CD4-positive, alpha-beta memory T cell (primary cell): ENCODE results near the gene FBXO36. TPM values are rescaled to one million over a fixed set of nuclear protein-coding genes. Genes with fewer than 3 reads are reported as not detected.

ENCODE experiments used
- CTCF ChIA-PET: fragments of 350-600 bp; sonication (Branson Sonifier 250); formaldehyde crosslinking; loops from one replicate; lab custom pipeline; 2021; ENCODE audit warnings: inconsistent platforms; ENCODE audit not compliant: partially characterized antibody; lab: Charles Lee
- POLR2A ChIA-PET: fragments of 350-600 bp; sonication (Branson Sonifier 250); formaldehyde crosslinking; loops from one replicate; lab custom pipeline; 2021; ENCODE audit not compliant: partially characterized antibody; lab: Charles Lee
- DNase-seq, 5 donors: peaks; one replicate each; pipeline versions ENCODE4 v3.0.0 to v3.0.0-alpha.2; 2020 to 2022; ENCODE audit warnings: mixed read lengths in 1 of 5
- H3K27ac ChIP-seq: one replicate; pipeline ENCODE4 v1.7.0; 2013; ENCODE audit warnings: low read depth, low read length
- H3K27me3 ChIP-seq: 2 replicates; pipeline ENCODE4 v1.7.0; 2013; ENCODE audit warnings: mild to moderate bottlenecking, low read length, moderate library complexity; ENCODE audit not compliant: insufficient read depth
- H3K36me3 ChIP-seq: 2 replicates; pipeline ENCODE4 v1.7.0; 2013; ENCODE audit warnings: mild to moderate bottlenecking, low read length, moderate library complexity; ENCODE audit not compliant: insufficient read depth
- H3K4me1 ChIP-seq: 2 replicates; pipeline ENCODE4 v1.7.0; 2013; ENCODE audit warnings: mild to moderate bottlenecking, low read length, moderate library complexity; ENCODE audit not compliant: insufficient read depth
- H3K4me3 ChIP-seq, 2 donors: one replicate each; pipeline ENCODE4 v1.7.0; 2013; ENCODE audit warnings: low read length in 2 of 2, mild to moderate bottlenecking in 1 of 2
- H3K9me3 ChIP-seq, 2 donors: one replicate each; pipeline ENCODE4 v1.7.0; 2013; ENCODE audit warnings: low read length in 2 of 2, control low read depth in 1 of 2; ENCODE audit not compliant: control insufficient read depth in 1 of 2
- H3K27ac Mint-ChIP-seq, 7 donors: one replicate each; pipeline ENCODE4 v1.8.0; 2020 to 2021; ENCODE audit warnings: mixed read lengths in 7 of 7, mild to moderate bottlenecking in 6 of 7, inconsistent platforms in 3 of 7, moderate library complexity in 3 of 7
- H3K27me3 Mint-ChIP-seq, 2 donors: one replicate each; pipeline ENCODE4 v1.8.0; 2020 to 2021; ENCODE audit warnings: mixed read lengths in 2 of 2
- H3K36me3 Mint-ChIP-seq, 2 donors: one replicate each; pipeline ENCODE4 v1.8.0; 2020 to 2021; ENCODE audit warnings: mixed read lengths in 2 of 2, inconsistent platforms in 1 of 2, mild to moderate bottlenecking in 1 of 2
- H3K4me1 Mint-ChIP-seq, 4 donors: one replicate each; pipeline ENCODE4 v1.8.0; 2020 to 2021; ENCODE audit warnings: mixed read lengths in 4 of 4, mild to moderate bottlenecking in 1 of 4
- H3K4me3 Mint-ChIP-seq, 8 donors: one replicate each; pipeline ENCODE4 v1.8.0; 2020 to 2021; ENCODE audit warnings: mixed read lengths in 8 of 8, mild to moderate bottlenecking in 7 of 8, moderate library complexity in 6 of 8, inconsistent platforms in 3 of 8
- H3K9me3 Mint-ChIP-seq, 8 donors: one replicate each; pipeline ENCODE4 v1.8.0; 2020 to 2021; ENCODE audit warnings: mixed read lengths in 8 of 8, mild to moderate bottlenecking in 5 of 8, inconsistent platforms in 3 of 8, moderate library complexity in 1 of 8
- intact Hi-C: fragments of 100-400 bp; cut with micrococcal nuclease; formaldehyde crosslinking; loops from one replicate; pipeline ENCODE4 v1.15.1; 2023
- polyA plus RNA-seq, 2 donors: library from polyadenylated mRNA; unstranded; fragments of 300-500 nt; fragmentation: Illumina TruSeq; gene quantifications; one replicate each; pipeline ENCODE4 v1.2.3, GENCODE V29; 2021
- total RNA-seq, 2 experiments: library from RNA; stranded (reverse); gene quantifications; one replicate each; pipeline ENCODE4 v1.2.3, GENCODE V29; 2021

The FBXO36 gene
- total and polyA plus RNA-seq, 4 experiments from 2014 or later, result 0.55 to 2.2 (median 0.66) TPM

- ChIA-PET CTCF (interaction anchor here (0.7 to 6.1 kb wide), 22 partner anchors 8 to 157 kb away, joined by 3 to 142 read pairs (median 5); partner anchors contain the start of genes FBXO36 and TRIP12), POLR2A (interaction anchor here (1.2 to 4.0 kb wide), 4 partner anchors 9 to 109 kb away, joined by 6 to 27 read pairs (median 10); partner anchors contain the start of genes FBXO36 and TRIP12)
- peaks cover 4% of the 10 kb centered on the region for H3K36me3 ChIP-seq
- Mint-ChIP-seq H3K27me3 (no peaks in the 10 kb centered on the region), H3K9me3 (no peaks in the 10 kb centered on the region), H3K27ac (peak overlapping the region in 6 of 7 donors; percentile 3 to 78 (median 28)), H3K36me3 (peaks cover 12 to 27% of the 10 kb centered on the region in 2 donors), H3K4me3 (peak overlapping the region in 3 of 8 donors; percentile 8 to 50 (median 42)), H3K4me1 (peaks cover 35 to 62% (median 46%) of the 10 kb centered on the region in 4 donors)
- intact Hi-C loops, result loop anchor here (1.0 kb wide), 2 partner anchors 10 to 109 kb away; no protein-coding TSS in a partner anchor
- DNase-seq, result no peak
- peaks cover 62% of the 10 kb centered on the region for H3K4me1 ChIP-seq
- no peak overlapping the region for H3K4me3 ChIP-seq
- H3K9me3 ChIP-seq, result no peaks in the 10 kb centered on the region
- H3K27ac ChIP-seq, result peak overlapping the region; percentile 2
- no peaks in the 10 kb centered on the region for H3K27me3 ChIP-seq
These were observed 12.0 kb upstream of the FBXO36 start for GRCh38 chr2:229910147-229910831.

GRCh38 chr2:229910832-229911412 lies 11.4 kb upstream of the FBXO36 start:
- Mint-ChIP-seq H3K4me1 (peaks cover 32 to 60% (median 43%) of the 10 kb centered on the region in 4 donors), H3K36me3 (peaks cover 8 to 22% of the 10 kb centered on the region in 2 donors), H3K9me3 (no peaks in the 10 kb centered on the region), H3K27me3 (no peaks in the 10 kb centered on the region), H3K4me3 (peak overlapping the region in 4 of 8 donors; percentile 17 to 43 (median 30)), H3K27ac (peak overlapping the region in 6 of 7 donors; percentile 28 to 78 (median 48))
- no peaks in the 10 kb centered on the region for H3K27me3 ChIP-seq
- CTCF ChIA-PET, result interaction anchor here (0.8 to 6.1 kb wide), 25 partner anchors 8 to 700 kb away, joined by 3 to 142 read pairs (median 5); partner anchors contain the start of genes FBXO36 and TRIP12
- H3K4me3 ChIP-seq, result no peak overlapping the region
- no peaks in the 10 kb centered on the region for H3K9me3 ChIP-seq
- H3K4me1 ChIP-seq, result peaks cover 65% of the 10 kb centered on the region
- peak overlapping the region; percentile 2 for H3K27ac ChIP-seq
- H3K36me3 ChIP-seq, result peaks cover 4% of the 10 kb centered on the region
- POLR2A ChIA-PET, result interaction anchor here (1.2 to 4.0 kb wide), 4 partner anchors 8 to 110 kb away, joined by 6 to 27 read pairs (median 10); partner anchors contain the start of genes FBXO36 and TRIP12
- intact Hi-C loops, result loop anchor here (1.0 kb wide), 2 partner anchors 9 to 110 kb away; no protein-coding TSS in a partner anchor
- peak in 4 of 5 donors; percentile 22 to 35 (median 30) for DNase-seq

GRCh38 chr2:229914171-229914570 lies 8.1 kb upstream of the FBXO36 start:
- peaks cover 11 to 34% of the 10 kb centered on the region in 2 donors for H3K36me3 Mint-ChIP-seq
- H3K36me3 ChIP-seq, result no peaks in the 10 kb centered on the region
- H3K4me1 ChIP-seq, result peaks cover 81% of the 10 kb centered on the region
- DNase-seq, result no peak
- ChIA-PET CTCF (interaction anchor here (6.1 kb wide), 1 partner anchor 111 kb away, joined by 142 read pairs; no protein-coding TSS in a partner anchor), POLR2A (interaction anchor here (1.1 kb wide), 1 partner anchor 7 kb away, joined by 4 read pairs; the partner anchor contains the start of gene TRIP12)
- peak overlapping the region in 1 of 8 donors; percentile 2 for H3K4me3 Mint-ChIP-seq
- H3K27ac Mint-ChIP-seq, result peak overlapping the region in 4 of 7 donors; percentile 9 to 47 (median 22)
- no peak overlapping the region for H3K4me3 ChIP-seq
- intact Hi-C loops, result no loop called here
- H3K27ac ChIP-seq, result no peak overlapping the region
- H3K9me3 Mint-ChIP-seq, result no peaks in the 10 kb centered on the region
- no peaks in the 10 kb centered on the region for H3K27me3 ChIP-seq
- peaks cover 45 to 81% (median 61%) of the 10 kb centered on the region in 4 donors for H3K4me1 Mint-ChIP-seq
- H3K27me3 Mint-ChIP-seq, result no peaks in the 10 kb centered on the region
- H3K9me3 ChIP-seq, result no peaks in the 10 kb centered on the region

GRCh38 chr2:229917793-229918192 lies 4.5 kb upstream of the FBXO36 start:
- no peaks in the 10 kb centered on the region for H3K27me3 ChIP-seq
- CTCF ChIA-PET, result no interaction called here
- H3K4me1 ChIP-seq, result peaks cover 68% of the 10 kb centered on the region
- Mint-ChIP-seq H3K27ac (peak overlapping the region; percentile 2 to 100 (median 42)), H3K4me1 (peaks cover 39 to 76% (median 55%) of the 10 kb centered on the region in 4 donors), H3K36me3 (peaks cover 11 to 49% of the 10 kb centered on the region in 2 donors), H3K4me3 (peak overlapping the region in 2 of 8 donors; percentile 13 to 55), H3K9me3 (peaks cover 0 to 6% (median 0%) of the 10 kb centered on the region in 8 donors), H3K27me3 (peaks cover 0 to 4% of the 10 kb centered on the region in 2 donors)
- no peak overlapping the region for H3K27ac ChIP-seq
- intact Hi-C loops, result no loop called here
- no peak overlapping the region for H3K4me3 ChIP-seq
- POLR2A ChIA-PET, result no interaction called here
- no peak for DNase-seq
- H3K9me3 ChIP-seq, result no peaks in the 10 kb centered on the region
- H3K36me3 ChIP-seq, result no peaks in the 10 kb centered on the region

GRCh38 chr2:229920011-229920641 lies 2.2 kb upstream of the FBXO36 start:
- Mint-ChIP-seq H3K27ac (peak overlapping the region; percentile 88 to 100 (median 94)), H3K36me3 (peaks cover 8 to 45% of the 10 kb centered on the region in 2 donors), H3K9me3 (peaks cover 0 to 6% (median 0%) of the 10 kb centered on the region in 8 donors), H3K4me3 (peak overlapping the region; percentile 86 to 99 (median 93)), H3K27me3 (peaks cover 0 to 4% of the 10 kb centered on the region in 2 donors), H3K4me1 (peaks cover 36 to 67% (median 46%) of the 10 kb centered on the region in 4 donors)
- intact Hi-C loops, result loop anchor here (1.0 to 10.0 kb wide), 5 partner anchors 10 to 1137 kb away; partner anchors contain the start of genes PSMD1, SP140 and SP140L
- CTCF ChIA-PET, result interaction anchor here (1.6 to 4.1 kb wide), 3 partner anchors 9 to 119 kb away, joined by 3 to 26 read pairs (median 14); no protein-coding TSS in a partner anchor
- H3K36me3 ChIP-seq, result no peaks in the 10 kb centered on the region
- H3K4me1 ChIP-seq, result peaks cover 54% of the 10 kb centered on the region
- H3K27ac ChIP-seq, result peak overlapping the region; percentile 97
- POLR2A ChIA-PET, result interaction anchor here (0.6 to 2.3 kb wide), 6 partner anchors 9 to 119 kb away, joined by 3 to 11 read pairs (median 4); no protein-coding TSS in a partner anchor
- DNase-seq, result peak; percentile 24 to 66 (median 43)
- H3K4me3 ChIP-seq, result peak overlapping the region; percentile 79 to 98
- H3K27me3 ChIP-seq, result no peaks in the 10 kb centered on the region
- H3K9me3 ChIP-seq, result no peaks in the 10 kb centered on the region
